Stimulated activated CD8-positive, alpha-beta memory T cell treated with anti-CD3 and anti-CD28 coated beads, Interleukin-7, amount 100 ng/mL, for 4 hours (primary cell): ENCODE results near the gene MMP3.

Experiments used
- DNase-seq, 2 donors: peaks; one replicate each; pipeline ENCODE4 v3.0.0-alpha.2; 2020; ENCODE audit warnings: low read depth in 2 of 2

Gene MMP3

GRCh38 chr11:102791271-102792036 is 52.0 kb downstream of the MMP3 start:
- DNase-seq, result no peak

DNA sequence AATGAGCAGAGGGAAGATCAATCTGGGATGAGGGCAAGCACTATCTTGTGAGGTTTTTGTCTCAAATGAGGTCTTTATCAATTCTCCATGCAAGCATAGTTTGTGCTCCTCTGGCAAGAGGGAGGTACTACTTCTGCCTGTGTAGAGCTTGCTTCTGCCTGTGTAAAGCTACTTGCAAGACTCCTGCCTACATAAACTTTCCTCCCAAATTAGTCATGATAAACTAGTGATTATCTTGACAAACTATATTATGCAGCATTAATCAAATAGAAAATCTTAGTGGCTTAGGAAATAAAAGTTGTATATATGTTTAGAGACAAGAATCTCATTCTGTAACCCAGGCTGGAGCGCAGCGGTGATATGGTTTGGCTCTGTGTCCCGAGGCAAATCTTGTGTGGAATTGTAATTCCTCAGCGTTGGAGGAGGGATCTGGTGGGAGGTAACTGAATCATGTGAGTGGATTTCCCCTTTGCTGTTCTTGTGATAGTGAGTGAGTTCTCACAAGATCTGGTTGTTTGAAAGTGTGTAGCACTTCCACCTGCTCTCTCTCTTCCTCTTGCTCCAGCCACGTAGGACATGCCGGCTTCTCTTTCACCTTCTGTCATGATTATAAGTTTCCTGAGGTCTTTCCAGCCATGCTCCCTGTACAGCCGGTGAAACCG is 54.9 kb downstream of the MMP3 start:
- no peak for DNase-seq
